ENCODE measurements around the gene FBXW8.

DNA sequence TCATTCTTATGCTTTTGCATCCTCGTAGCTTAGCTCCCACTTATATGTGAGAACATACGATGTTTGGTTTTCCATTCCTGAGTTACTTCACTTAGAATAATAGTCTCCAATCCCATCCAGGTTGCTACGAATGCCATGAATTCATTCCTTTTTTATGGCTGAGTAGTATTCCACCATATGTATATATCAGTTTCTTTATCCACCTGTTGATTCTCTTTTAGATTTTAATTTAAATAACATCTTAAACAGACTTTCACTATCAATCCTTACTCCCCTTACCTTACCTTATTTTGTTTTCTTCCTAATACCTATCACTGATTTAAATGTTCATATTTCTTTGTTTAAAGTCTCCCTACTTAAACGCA, 488 bp upstream of the FBXW8 start:
- TF ChIP-seq POLR2AphosphoS5 (IDR thresholded peaks at IDR 0.05; ENCODE audit: borderline replicate concordance, low read depth, low read length) = no peak
- no peak for TF ChIP-seq EZH2 (IDR thresholded peaks at IDR 0.05)
